Measurements from ENCODE around the gene WDR70.

- TF ChIP-seq EZH2 (IDR thresholded peaks at IDR 0.05; ENCODE audit: borderline replicate concordance, low read depth, low read length, poor library complexity, severe bottlenecking) (no peak), CTCF (conservative IDR thresholded peaks at IDR 0.05; ENCODE audit: low read depth, low read length) (no peak)
Measured at GRCh38 chr5:37615184-37615583, 236.1 kb downstream of the WDR70 start.
